ENCODE data around the gene MGAT3. TPM values are rescaled to one million over a fixed set of nuclear protein-coding genes. Genes with fewer than 3 reads are reported as not detected.
"Not testable (repeated sequence)": the region's sequence is repeated elsewhere in the genome, so short reads cannot be mapped to it uniquely, and the experiment has no call there.

MGAT3 gene
- total and polyA plus RNA-seq, 9 of the 15 experiments (the other 6 are each of a cell fraction or from before 2014, with no cell fraction given), result 0.10 to 11.5 (median 4.6) TPM

- TF ChIP-seq SIRT6 (IDR thresholded peaks at IDR 0.05; ENCODE audit: low read depth, low read length) (peak; percentile 83), FOXK1 (CRISPR knock-in tag; IDR thresholded peaks at IDR 0.05; ENCODE audit: borderline replicate concordance) (0 out of 2 replicates have a peak, but pooled peaks have one; percentile 45), ZNF143 (CRISPR knock-in tag; IDR thresholded peaks at IDR 0.05) (0 out of 2 replicates have a peak, but pooled peaks have one; percentile 14), GMEB1 (CRISPR knock-in tag; IDR thresholded peaks at IDR 0.05) (0 out of 2 replicates have a peak, but pooled peaks have one; percentile 39), CHD1 (IDR thresholded peaks at IDR 0.05; ENCODE audit: low read length) (peak; percentile 83), ZC3H4 (CRISPR knock-in tag; IDR thresholded peaks at IDR 0.05; ENCODE audit: borderline replicate concordance) (peak; percentile 41; the same call in 1 of the 2 replicates), HNRNPL (IDR thresholded peaks at IDR 0.05; ENCODE audit: low read depth, low read length) (0 out of 2 replicates have a peak, but pooled peaks have one; percentile 37)
Measured at GRCh38 chr22:39521106-39521885, 64.5 kb downstream of the MGAT3 start (continued).

- intact Hi-C loops (cut with micrococcal nuclease), result loop anchor here (10.0 kb wide), 1 partner anchor 347 kb away; no protein-coding TSS in a partner anchor
- H3K4me2 ChIP-seq (ENCODE audit: insufficient read depth, low read length), result peak overlapping the region; percentile 97
- TF ChIP-seq KAT7 (CRISPR knock-in tag; IDR thresholded peaks at IDR 0.05; ENCODE audit: borderline replicate concordance), result 0 out of 2 replicates have a peak, but pooled peaks have one; percentile 2
- H3K9me3 ChIP-seq (replicated peaks; ENCODE audit: control insufficient read depth, insufficient read depth, low read depth, low read length); CTCF ChIA-PET (ENCODE audit: low intra/inter-chr PET ratio); in situ Hi-C loops (cut with MboI); H3K9me1 ChIP-seq (ENCODE audit: control insufficient read depth, insufficient read depth, low read length); H3K27me3 ChIP-seq (ENCODE audit: control insufficient read depth in 2 of 2, insufficient read depth in 2 of 2, low read length in 2 of 2); DNase-seq (ENCODE audit: extremely low read depth in 1 of 4, low spot score in 3 of 4); BruUV-seq (replicated peaks); H2AFZ ChIP-seq (ENCODE audit: low read depth, low read length); ATAC-seq: not testable (repeated sequence)
- 3% methylated on average over 3 of the region's 5 CpGs for WGBS (ENCODE audit: insufficient coverage, low coverage, missing lambda C conversion rate)
- H3K27ac ChIP-seq (ENCODE audit: extremely low read depth, low read depth, low read length), result peak overlapping the region; percentile 100
- H3K9ac ChIP-seq (ENCODE audit: insufficient read depth in 1 of 2, low read depth in 2 of 2, low read length in 2 of 2), result peak overlapping the region; percentile 77 to 100; a peak in 3 of 4 replicates
- peaks cover 28% of the 10 kb centered on the region for H4K20me1 ChIP-seq (replicated peaks; ENCODE audit: control insufficient read depth, insufficient read depth, low read length)
- peaks cover 23 to 39% of the 10 kb centered on the region in 2 experiments; a peak in 4 of 5 replicates for H3K4me1 ChIP-seq (replicated peaks in 1 of 2; ENCODE audit: control insufficient read depth in 2 of 2, insufficient read depth in 2 of 2, low read length in 2 of 2)
- H3K36me3 ChIP-seq (ENCODE audit: control insufficient read depth, insufficient read depth, low read length), result peaks cover 51% of the 10 kb centered on the region; the same call in 2 of the 3 replicates
- peaks cover 66% of the 10 kb centered on the region for H3K79me2 ChIP-seq (ENCODE audit: control insufficient read depth, insufficient read depth, low read length)
- POLR2A ChIA-PET, result interaction anchor here (0.6 to 6.1 kb wide), 24 partner anchors 9 to 598 kb away, joined by 3 to 106 read pairs (median 5); partner anchors contain the start of genes MIEF1, RPL3, RPS19BP1 and TAB1
- FAIRE-seq, result peak; percentile 62
- peak overlapping the region; percentile 99 for H3K4me3 ChIP-seq
Measured at GRCh38 chr22:39522091-39522490, 65.3 kb downstream of the MGAT3 start.
